Stimulated activated memory B cell treated with anti-CD40 and anti-IgM and Interleukin-4, amounts not matched to agents 10 μg/mL and 1 μg/mL and 100 μg/mL, for 72 hours (primary cell): Measurements from ENCODE around the gene CHRNB2.

ENCODE experiments used
- ATAC-seq: fragments of 150-1000 bp; cut with Tn5 transposase; 2 replicates; pipeline ENCODE4 v1.10.0; 2021
- H3K27ac Mint-ChIP-seq: one replicate; pipeline ENCODE4 v1.8.0; 2022; ENCODE audit warnings: mild to moderate bottlenecking, mixed read lengths
- H3K27me3 Mint-ChIP-seq: one replicate; pipeline ENCODE4 v1.8.0; 2022; ENCODE audit warnings: mixed read lengths
- H3K36me3 Mint-ChIP-seq: one replicate; pipeline ENCODE4 v1.8.0; 2022; ENCODE audit warnings: mixed read lengths
- H3K4me1 Mint-ChIP-seq: one replicate; pipeline ENCODE4 v1.8.0; 2022; ENCODE audit warnings: mixed read lengths
- H3K4me3 Mint-ChIP-seq: one replicate; pipeline ENCODE4 v1.8.0; 2022; ENCODE audit warnings: mild to moderate bottlenecking, moderate library complexity, mixed read lengths
- H3K9me3 Mint-ChIP-seq: one replicate; pipeline ENCODE4 v1.8.0; 2022; ENCODE audit warnings: mixed read lengths

CHRNB2 gene

GRCh38 chr1:154583773-154584172, 16.2 kb downstream of the CHRNB2 start:
- peak overlapping the region; percentile 53 for H3K27ac Mint-ChIP-seq
- H3K27me3 Mint-ChIP-seq: no peaks in the 10 kb centered on the region
- peaks cover 29% of the 10 kb centered on the region for H3K4me1 Mint-ChIP-seq
- no peaks in the 10 kb centered on the region for H3K9me3 Mint-ChIP-seq
- no peak for ATAC-seq
- H3K36me3 Mint-ChIP-seq: peaks cover 90% of the 10 kb centered on the region
- H3K4me3 Mint-ChIP-seq: no peak overlapping the region

GRCh38 chr1:154584267-154584994, 16.9 kb downstream of the CHRNB2 start:
- Mint-ChIP-seq H3K4me3 (no peak overlapping the region), H3K36me3 (peaks cover 90% of the 10 kb centered on the region), H3K27me3 (no peaks in the 10 kb centered on the region), H3K27ac (peak overlapping the region; percentile 53), H3K9me3 (no peaks in the 10 kb centered on the region), H3K4me1 (peaks cover 29% of the 10 kb centered on the region)
- ATAC-seq: peak; percentile 78

GRCh38 chr1:154586231-154586630, 18.7 kb downstream of the CHRNB2 start:
- Mint-ChIP-seq H3K36me3 (peaks cover 88% of the 10 kb centered on the region), H3K9me3 (no peaks in the 10 kb centered on the region)

GRCh38 chr1:154586641-154587040, 19.1 kb downstream of the CHRNB2 start:
- Mint-ChIP-seq H3K9me3 (no peaks in the 10 kb centered on the region), H3K27ac (no peak overlapping the region), H3K4me1 (peaks cover 29% of the 10 kb centered on the region), H3K27me3 (no peaks in the 10 kb centered on the region), H3K36me3 (peaks cover 89% of the 10 kb centered on the region), H3K4me3 (no peak overlapping the region)
- ATAC-seq: no peak

More at GRCh38 chr1:154586231-154586630, 18.7 kb downstream of the CHRNB2 start:
- no peak for ATAC-seq
- Mint-ChIP-seq H3K27ac (no peak overlapping the region), H3K4me1 (peaks cover 29% of the 10 kb centered on the region), H3K27me3 (no peaks in the 10 kb centered on the region), H3K4me3 (no peak overlapping the region)

GRCh38 chr1:154589780-154590179, 22.2 kb downstream of the CHRNB2 start:
- Mint-ChIP-seq H3K36me3 (peaks cover 89% of the 10 kb centered on the region), H3K27ac (no peak overlapping the region)
- ATAC-seq: no peak

GRCh38 chr1:154590756-154591155, 23.2 kb downstream of the CHRNB2 start:
- H3K4me3 Mint-ChIP-seq: no peak overlapping the region
- no peak overlapping the region for H3K27ac Mint-ChIP-seq
- no peak for ATAC-seq
- H3K36me3 Mint-ChIP-seq: peaks cover 83% of the 10 kb centered on the region
- no peaks in the 10 kb centered on the region for H3K27me3 Mint-ChIP-seq
- H3K4me1 Mint-ChIP-seq: peaks cover 9% of the 10 kb centered on the region
- H3K9me3 Mint-ChIP-seq: no peaks in the 10 kb centered on the region

More at GRCh38 chr1:154589780-154590179, 22.2 kb downstream of the CHRNB2 start:
- Mint-ChIP-seq H3K4me1 (peaks cover 19% of the 10 kb centered on the region), H3K27me3 (no peaks in the 10 kb centered on the region), H3K9me3 (no peaks in the 10 kb centered on the region), H3K4me3 (no peak overlapping the region)

- H3K27ac Mint-ChIP-seq: no peak overlapping the region
- H3K9me3 Mint-ChIP-seq: no peaks in the 10 kb centered on the region
These were observed 23.6 kb downstream of the CHRNB2 start for GRCh38 chr1:154591206-154591605.

GRCh38 chr1:154593390-154593789, 25.8 kb downstream of the CHRNB2 start:
- Mint-ChIP-seq H3K4me1 (no peaks in the 10 kb centered on the region), H3K27ac (no peak overlapping the region), H3K36me3 (peaks cover 73% of the 10 kb centered on the region), H3K4me3 (no peak overlapping the region), H3K27me3 (no peaks in the 10 kb centered on the region), H3K9me3 (no peaks in the 10 kb centered on the region)
- no peak for ATAC-seq

More at GRCh38 chr1:154591206-154591605, 23.6 kb downstream of the CHRNB2 start:
- Mint-ChIP-seq H3K27me3 (no peaks in the 10 kb centered on the region), H3K4me3 (no peak overlapping the region), H3K4me1 (peaks cover 5% of the 10 kb centered on the region), H3K36me3 (peaks cover 78% of the 10 kb centered on the region)
- no peak for ATAC-seq

- ATAC-seq: no peak
- H3K27ac Mint-ChIP-seq: no peak overlapping the region
These were observed 27.2 kb downstream of the CHRNB2 start for GRCh38 chr1:154594811-154595210.

GRCh38 chr1:154595621-154596020, 28.0 kb downstream of the CHRNB2 start:
- H3K4me1 Mint-ChIP-seq: peaks cover 15% of the 10 kb centered on the region
- H3K9me3 Mint-ChIP-seq: no peaks in the 10 kb centered on the region
- H3K27ac Mint-ChIP-seq: no peak overlapping the region
- no peaks in the 10 kb centered on the region for H3K27me3 Mint-ChIP-seq
- H3K36me3 Mint-ChIP-seq: peaks cover 74% of the 10 kb centered on the region
- no peak for ATAC-seq
- H3K4me3 Mint-ChIP-seq: no peak overlapping the region

More at GRCh38 chr1:154594811-154595210, 27.2 kb downstream of the CHRNB2 start:
- H3K36me3 Mint-ChIP-seq: peaks cover 70% of the 10 kb centered on the region
- peaks cover 7% of the 10 kb centered on the region for H3K4me1 Mint-ChIP-seq
- H3K9me3 Mint-ChIP-seq: no peaks in the 10 kb centered on the region
- no peak overlapping the region for H3K4me3 Mint-ChIP-seq
- no peaks in the 10 kb centered on the region for H3K27me3 Mint-ChIP-seq

GRCh38 chr1:154598871-154599635, 31.5 kb downstream of the CHRNB2 start:
- ATAC-seq: no peak
- no peaks in the 10 kb centered on the region for H3K27me3 Mint-ChIP-seq
- no peaks in the 10 kb centered on the region for H3K9me3 Mint-ChIP-seq
- H3K4me1 Mint-ChIP-seq: peaks cover 28% of the 10 kb centered on the region
- H3K36me3 Mint-ChIP-seq: peaks cover 67% of the 10 kb centered on the region
- H3K4me3 Mint-ChIP-seq: no peak overlapping the region
- H3K27ac Mint-ChIP-seq: no peak overlapping the region

GRCh38 chr1:154599658-154600057, 32.1 kb downstream of the CHRNB2 start:
- ATAC-seq: no peak
- Mint-ChIP-seq H3K27ac (peak overlapping the region; percentile 49), H3K4me1 (peaks cover 34% of the 10 kb centered on the region), H3K27me3 (no peaks in the 10 kb centered on the region), H3K4me3 (no peak overlapping the region), H3K36me3 (peaks cover 66% of the 10 kb centered on the region), H3K9me3 (no peaks in the 10 kb centered on the region)

- Mint-ChIP-seq H3K4me3 (no peak overlapping the region), H3K27ac (peak overlapping the region; percentile 63), H3K27me3 (no peaks in the 10 kb centered on the region), H3K9me3 (no peaks in the 10 kb centered on the region), H3K36me3 (peaks cover 53% of the 10 kb centered on the region), H3K4me1 (peaks cover 59% of the 10 kb centered on the region)
- no peak for ATAC-seq
These were observed 35.7 kb downstream of the CHRNB2 start for GRCh38 chr1:154603317-154603716.

GRCh38 chr1:154605534-154605933, 38.0 kb downstream of the CHRNB2 start:
- peaks cover 34% of the 10 kb centered on the region for H3K36me3 Mint-ChIP-seq
- H3K4me3 Mint-ChIP-seq: no peak overlapping the region
- ATAC-seq: no peak
- peak overlapping the region; percentile 63 for H3K27ac Mint-ChIP-seq
- no peaks in the 10 kb centered on the region for H3K9me3 Mint-ChIP-seq
- H3K27me3 Mint-ChIP-seq: no peaks in the 10 kb centered on the region
- H3K4me1 Mint-ChIP-seq: peaks cover 62% of the 10 kb centered on the region

- Mint-ChIP-seq H3K27ac (peak overlapping the region; percentile 95), H3K4me3 (peak overlapping the region; percentile 92), H3K9me3 (no peaks in the 10 kb centered on the region), H3K27me3 (no peaks in the 10 kb centered on the region), H3K4me1 (peaks cover 70% of the 10 kb centered on the region), H3K36me3 (peaks cover 21% of the 10 kb centered on the region)
- peak; percentile 13 for ATAC-seq
These were observed 39.6 kb downstream of the CHRNB2 start for GRCh38 chr1:154607106-154607608.
